ENCODE measurements around the gene IKZF1.

- TF ChIP-seq POLR2A (IDR thresholded peaks at IDR 0.05; ENCODE audit: low read length) (no peak), RCOR1 (IDR thresholded peaks at IDR 0.05; ENCODE audit: low read depth, low read length) (no peak), CHD4 (IDR thresholded peaks at IDR 0.05; ENCODE audit: borderline replicate concordance) (no peak), CTCF (IDR thresholded peaks at IDR 0.05) (no peak), MAFK (IDR thresholded peaks at IDR 0.05; ENCODE audit: partially characterized antibody) (no peak), NR3C1 (IDR thresholded peaks at IDR 0.05) (no peak), EP300 (IDR thresholded peaks at IDR 0.05) (no peak), CBX8 (IDR thresholded peaks at IDR 0.05) (no peak), CBX2 (IDR thresholded peaks at IDR 0.05; ENCODE audit: borderline replicate concordance, low read depth) (no peak), CEBPB (IDR thresholded peaks at IDR 0.05) (no peak), ATOH8 (CRISPR knock-in tag; IDR thresholded peaks at IDR 0.05; ENCODE audit: low read depth) (no peak), USF2 (IDR thresholded peaks at IDR 0.05) (no peak)
Measured at GRCh38 chr7:50413561-50413960, 109.0 kb downstream of the IKZF1 start.
